ENCODE measurements around the gene SPC25.

SPC25 gene

DNA sequence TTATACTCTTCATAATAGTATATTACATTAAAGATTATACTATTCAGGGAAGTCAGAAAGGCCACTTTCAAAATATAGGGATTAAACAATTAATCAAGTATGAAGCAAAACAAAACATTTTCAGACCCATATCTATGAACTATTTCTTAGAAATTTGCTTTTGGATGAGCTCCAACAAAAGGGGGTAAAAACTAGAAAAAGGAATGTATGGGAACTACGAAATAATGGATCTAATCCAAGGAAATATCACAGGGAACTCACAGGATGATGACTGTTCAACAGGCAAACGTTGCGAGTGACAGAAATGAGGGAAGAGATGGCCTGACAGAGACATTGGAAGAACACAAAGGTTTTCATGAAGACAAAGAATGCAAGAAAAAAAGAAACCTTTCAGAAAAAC, 38.8 kb upstream of the SPC25 start:
- H3K4me3 ChIP-seq (replicated peaks; ENCODE audit: low read depth, low read length) = no peak overlapping the region
- no peak for TF ChIP-seq CTCF (IDR thresholded peaks at IDR 0.05; ENCODE audit: low read length, missing control alignments)
- peak; percentile 54 for DNase-seq (ENCODE audit: low read depth)

GRCh38 chr2:168928113-168928831, 38.0 kb upstream of the SPC25 start:
- no peak for TF ChIP-seq CTCF (IDR thresholded peaks at IDR 0.05; ENCODE audit: low read length, missing control alignments)
- DNase-seq (ENCODE audit: low read depth) = no peak
- H3K4me3 ChIP-seq (replicated peaks; ENCODE audit: low read depth, low read length) = no peak overlapping the region

- H3K4me3 ChIP-seq (replicated peaks; ENCODE audit: low read depth, low read length) = no peak overlapping the region
- no peak for TF ChIP-seq CTCF (IDR thresholded peaks at IDR 0.05; ENCODE audit: low read length, missing control alignments)
Observed at GRCh38 chr2:168926621-168927386, 36.6 kb upstream of the SPC25 start.

DNA sequence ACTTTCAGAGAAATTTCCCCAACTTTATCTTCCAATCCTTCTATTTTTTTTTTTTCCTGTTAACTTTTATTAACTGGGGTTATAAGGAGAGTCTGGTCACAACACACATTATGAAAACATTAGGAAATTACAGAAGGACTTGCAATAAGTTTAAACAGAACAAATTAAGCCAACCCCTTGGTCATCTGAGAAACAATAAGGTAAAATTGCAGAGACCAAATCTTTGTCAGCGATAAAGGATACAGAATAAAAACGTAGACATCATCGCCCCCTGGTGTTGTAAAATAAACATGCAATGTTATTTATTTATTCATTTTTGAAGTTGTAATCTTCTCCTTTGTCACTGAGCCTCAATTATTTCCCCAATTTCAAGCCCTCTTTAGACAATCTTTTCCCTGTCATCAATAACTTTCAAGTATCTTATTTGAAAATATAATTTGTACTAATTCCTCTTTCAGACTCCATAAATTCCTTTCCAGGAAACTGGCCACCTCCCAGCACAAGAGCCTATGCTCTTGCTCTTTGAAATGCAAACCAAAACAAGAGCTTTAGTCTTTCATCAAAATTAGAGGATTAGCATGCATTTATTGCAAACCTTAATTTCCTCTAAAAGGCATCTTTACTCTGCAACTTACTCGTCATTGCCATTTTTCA, 30.4 kb upstream of the SPC25 start:
- H3K4me3 ChIP-seq (replicated peaks; ENCODE audit: low read depth, low read length) = no peak overlapping the region
- DNase-seq (ENCODE audit: low read depth) = peak; percentile 63
- TF ChIP-seq CTCF (IDR thresholded peaks at IDR 0.05; ENCODE audit: low read length, missing control alignments) = peak; percentile 48

More at GRCh38 chr2:168926621-168927386, 36.6 kb upstream of the SPC25 start:
- DNase-seq (ENCODE audit: low read depth) = no peak

DNA sequence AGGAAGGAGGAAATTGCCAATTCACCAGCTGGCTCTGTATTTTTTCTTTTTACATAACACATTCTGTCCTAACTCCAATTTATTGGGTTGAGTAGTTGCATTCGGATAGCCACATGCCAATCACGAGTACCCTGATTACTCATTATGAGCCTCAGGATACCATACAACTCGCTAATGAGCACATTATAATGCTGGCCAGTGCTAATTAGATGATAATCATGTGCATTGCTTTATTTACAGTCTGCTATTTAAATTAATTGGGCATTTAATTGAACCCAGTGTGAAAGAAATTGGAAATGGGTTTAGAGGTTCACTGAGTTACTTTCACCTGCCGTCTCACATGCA, 26.1 kb upstream of the SPC25 start:
- H3K4me3 ChIP-seq (replicated peaks; ENCODE audit: low read depth, low read length) = no peak overlapping the region
- no peak for DNase-seq (ENCODE audit: low read depth)
- TF ChIP-seq CTCF (IDR thresholded peaks at IDR 0.05; ENCODE audit: low read length, missing control alignments) = no peak

DNA sequence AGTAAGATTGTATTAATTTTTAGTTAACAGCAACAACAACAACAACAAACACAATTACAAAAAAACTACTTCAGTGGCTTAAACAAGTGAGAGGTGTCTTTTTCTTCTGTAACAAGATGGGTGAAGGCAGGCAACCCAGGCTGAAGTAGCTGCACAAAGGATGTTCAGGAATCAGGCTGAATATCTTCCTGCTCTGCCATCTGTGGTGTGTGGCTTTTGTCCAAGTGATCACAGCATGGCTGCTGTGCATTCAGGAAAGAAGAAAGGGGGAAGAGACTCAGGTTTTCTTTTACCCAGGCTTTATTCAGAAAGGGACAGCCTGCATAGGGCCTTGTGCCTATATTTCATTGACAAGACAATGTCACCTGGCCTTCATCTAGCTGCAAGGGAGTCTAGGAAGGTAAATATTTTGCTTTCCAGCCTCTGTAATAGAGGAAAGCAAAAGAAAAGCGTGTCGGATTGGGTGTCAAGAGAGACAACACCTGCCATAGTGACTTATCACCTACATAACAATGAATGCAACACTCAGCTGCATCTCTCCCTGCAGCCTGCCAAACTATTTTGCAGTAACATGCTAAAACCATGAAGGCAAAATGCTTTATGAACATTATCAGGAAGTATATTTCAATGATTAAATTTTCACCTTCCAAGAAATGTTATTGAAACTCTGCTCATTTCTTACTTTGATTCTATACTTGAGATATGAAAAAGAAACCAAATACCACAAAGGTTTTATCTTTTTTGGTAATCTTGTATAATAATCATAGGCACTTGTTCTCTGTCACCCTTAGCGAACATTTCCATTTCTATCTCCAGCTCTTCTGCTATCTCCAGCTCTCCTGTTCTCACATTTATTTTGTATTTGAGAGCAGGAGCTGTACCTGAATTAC, 25.5 kb upstream of the SPC25 start:
- no peak for DNase-seq (ENCODE audit: low read depth)
- H3K4me3 ChIP-seq (replicated peaks; ENCODE audit: low read depth, low read length) = no peak overlapping the region
- TF ChIP-seq CTCF (IDR thresholded peaks at IDR 0.05; ENCODE audit: low read length, missing control alignments) = no peak

All from fibroblast of pulmonary artery (primary cell).